ENCODE results near the gene MSANTD1.

The MSANTD1 gene

GRCh38 chr4:3261411-3262207 lies 12.7 kb downstream of the MSANTD1 start:
- H3K27me3 ChIP-seq (ENCODE audit: insufficient read depth, low read length): no peaks in the 10 kb centered on the region
- H3K4me1 ChIP-seq (ENCODE audit: insufficient read depth, low read length, severe bottlenecking): no peaks in the 10 kb centered on the region
- H3K4me3 ChIP-seq (ENCODE audit: low read depth, low read length, poor library complexity, severe bottlenecking): no peak overlapping the region
- no peaks in the 10 kb centered on the region for H3K79me2 ChIP-seq (ENCODE audit: insufficient read depth, low read length)
- H3K9ac ChIP-seq (ENCODE audit: low read length): no peak overlapping the region
- TF ChIP-seq CTCF (IDR thresholded peaks at IDR 0.05; ENCODE audit: low read length): no peak
- no peak for TF ChIP-seq EZH2 (IDR thresholded peaks at IDR 0.05; ENCODE audit: borderline replicate concordance, low read length)
- H3F3A ChIP-seq (ENCODE audit: insufficient read depth, low read length): no peaks in the 10 kb centered on the region
- H3K9me3 ChIP-seq (ENCODE audit: low read length): no peaks in the 10 kb centered on the region
- H3K9me2 ChIP-seq (ENCODE audit: low read depth, low read length): no peaks in the 10 kb centered on the region
- no peak overlapping the region for H3K4me2 ChIP-seq (ENCODE audit: low read length)
- no peak overlapping the region for H2AFZ ChIP-seq (ENCODE audit: low read length)
- H3K27ac ChIP-seq (ENCODE audit: low read depth, low read length, poor library complexity, severe bottlenecking): no peak overlapping the region
- no peaks in the 10 kb centered on the region for H4K20me1 ChIP-seq (ENCODE audit: insufficient read depth, low read length)
- H3K36me3 ChIP-seq (ENCODE audit: insufficient read depth, low read length): no peaks in the 10 kb centered on the region

DNA sequence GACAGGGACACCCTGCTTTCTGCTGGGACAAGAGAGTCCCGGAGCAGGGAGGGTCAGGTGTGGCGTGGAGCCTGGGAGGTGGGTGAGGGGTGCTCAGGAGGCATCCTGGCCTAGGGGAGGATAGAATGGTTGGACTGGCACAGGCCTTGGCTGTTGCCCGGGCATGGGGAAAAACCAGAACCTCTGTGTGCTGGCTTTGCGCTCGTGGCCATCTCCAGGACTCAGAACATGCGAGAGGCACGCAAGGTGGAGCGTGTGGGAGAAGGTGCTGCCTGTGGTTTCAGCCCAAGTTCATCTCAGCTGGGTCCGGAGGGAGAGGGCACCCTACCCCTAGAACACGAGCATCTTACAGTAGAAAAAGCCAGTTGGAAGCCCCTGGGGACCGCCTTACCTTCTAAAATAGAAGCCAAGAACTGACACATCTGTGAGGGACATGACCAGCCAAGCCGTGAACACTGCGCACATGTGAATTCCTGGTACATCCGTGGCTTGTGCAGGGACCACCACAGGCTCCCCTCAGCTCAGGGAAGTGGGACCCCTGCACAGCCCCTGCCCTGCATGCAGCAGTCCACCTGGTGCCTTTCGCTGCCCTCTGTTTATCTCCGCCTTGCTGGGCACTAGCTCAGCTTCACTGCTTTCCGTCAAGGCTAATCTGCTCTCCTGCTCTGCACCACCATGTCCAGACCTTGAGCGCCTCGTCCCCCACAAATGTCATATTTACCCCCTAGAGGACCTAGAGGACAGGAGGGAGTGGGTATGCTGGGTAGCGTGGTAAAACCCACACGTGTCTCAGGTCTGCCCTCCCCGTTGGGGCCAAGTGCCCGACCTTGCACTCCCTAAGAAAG lies 13.5 kb downstream of the MSANTD1 start:
- H3K9me3 ChIP-seq (ENCODE audit: low read length): no peaks in the 10 kb centered on the region
- H3K79me2 ChIP-seq (ENCODE audit: insufficient read depth, low read length): no peaks in the 10 kb centered on the region
- no peak for TF ChIP-seq CTCF (IDR thresholded peaks at IDR 0.05; ENCODE audit: low read length)
- no peak for TF ChIP-seq EZH2 (IDR thresholded peaks at IDR 0.05; ENCODE audit: borderline replicate concordance, low read length)
- H4K20me1 ChIP-seq (ENCODE audit: insufficient read depth, low read length): no peaks in the 10 kb centered on the region
- no peaks in the 10 kb centered on the region for H3K4me1 ChIP-seq (ENCODE audit: insufficient read depth, low read length, severe bottlenecking)
- H3K4me3 ChIP-seq (ENCODE audit: low read depth, low read length, poor library complexity, severe bottlenecking): no peak overlapping the region
- H3K27ac ChIP-seq (ENCODE audit: low read depth, low read length, poor library complexity, severe bottlenecking): no peak overlapping the region
- H3K9ac ChIP-seq (ENCODE audit: low read length): no peak overlapping the region
- H3K36me3 ChIP-seq (ENCODE audit: insufficient read depth, low read length): no peaks in the 10 kb centered on the region
- no peaks in the 10 kb centered on the region for H3K9me2 ChIP-seq (ENCODE audit: low read depth, low read length)
- no peak overlapping the region for H3K4me2 ChIP-seq (ENCODE audit: low read length)
- H3F3A ChIP-seq (ENCODE audit: insufficient read depth, low read length): no peaks in the 10 kb centered on the region
- H2AFZ ChIP-seq (ENCODE audit: low read length): no peak overlapping the region
- H3K27me3 ChIP-seq (ENCODE audit: insufficient read depth, low read length): no peaks in the 10 kb centered on the region

- H3K9ac ChIP-seq (ENCODE audit: low read length): no peak overlapping the region
- H3K4me3 ChIP-seq (ENCODE audit: low read depth, low read length, poor library complexity, severe bottlenecking): no peak overlapping the region
- TF ChIP-seq EZH2 (IDR thresholded peaks at IDR 0.05; ENCODE audit: borderline replicate concordance, low read length) (no peak), CTCF (IDR thresholded peaks at IDR 0.05; ENCODE audit: low read length) (no peak)
- H3K27me3 ChIP-seq (ENCODE audit: insufficient read depth, low read length): no peaks in the 10 kb centered on the region
- H3K36me3 ChIP-seq (ENCODE audit: insufficient read depth, low read length): no peaks in the 10 kb centered on the region
- H3F3A ChIP-seq (ENCODE audit: insufficient read depth, low read length): no peaks in the 10 kb centered on the region
- H3K27ac ChIP-seq (ENCODE audit: low read depth, low read length, poor library complexity, severe bottlenecking): no peak overlapping the region
- no peaks in the 10 kb centered on the region for H4K20me1 ChIP-seq (ENCODE audit: insufficient read depth, low read length)
- no peaks in the 10 kb centered on the region for H3K9me3 ChIP-seq (ENCODE audit: low read length)
- no peaks in the 10 kb centered on the region for H3K9me2 ChIP-seq (ENCODE audit: low read depth, low read length)
- H3K4me1 ChIP-seq (ENCODE audit: insufficient read depth, low read length, severe bottlenecking): no peaks in the 10 kb centered on the region
- no peak overlapping the region for H3K4me2 ChIP-seq (ENCODE audit: low read length)
- H3K79me2 ChIP-seq (ENCODE audit: insufficient read depth, low read length): no peaks in the 10 kb centered on the region
- no peak overlapping the region for H2AFZ ChIP-seq (ENCODE audit: low read length)
These were observed 14.3 kb downstream of the MSANTD1 start for GRCh38 chr4:3263053-3263875.
